GM23338 (cell line): ENCODE results near the gene MYO1C. TPM values are rescaled to one million over a fixed set of nuclear protein-coding genes. Genes with fewer than 3 reads are reported as not detected.
"Not testable (repeated sequence)": the region's sequence is repeated elsewhere in the genome, so short reads cannot be mapped to it uniquely, and the experiment has no call there.

Experiments used
- ATAC-seq: fragments of 200-7000 bp; cut with Tn5 transposase; 3 replicates; pipeline ENCODE4 v1.9.1; 2020
- DNase-seq: peaks from one replicate; pipeline ENCODE4 v3.0.0-alpha.2; 2015; ENCODE audit warnings: low spot score
- H2AFZ ChIP-seq: fragments of 200-600 bp; sonication (generic); 2 replicates; pipeline ENCODE4 v1.8.0; 2016; ENCODE audit warnings: antibody characterized with exemption, mild to moderate bottlenecking, moderate library complexity
- H3F3A ChIP-seq: fragments of 200-600 bp; sonication (generic); replicated peaks from 2 replicates; pipeline ENCODE4 v1.8.0; 2017; ENCODE audit warnings: antibody characterized with exemption, mixed run types, low read depth
- H3K27ac ChIP-seq: fragments of 200-600 bp; sonication (generic); 2 replicates; pipeline ENCODE4 v1.6.1; 2016; ENCODE audit warnings: low read depth
- H3K27me3 ChIP-seq: fragments of 200-600 bp; sonication (generic); 2 replicates; pipeline ENCODE4 v1.8.0; 2016; ENCODE audit warnings: mild to moderate bottlenecking, mixed run types, moderate library complexity; ENCODE audit not compliant: insufficient read depth
- H3K36me3 ChIP-seq: fragments of 200-600 bp; sonication (generic); 2 replicates; pipeline ENCODE4 v1.8.0; 2016; ENCODE audit warnings: mild to moderate bottlenecking; ENCODE audit not compliant: insufficient read depth
- H3K4me1 ChIP-seq: fragments of 200-600 bp; sonication (generic); 2 replicates; pipeline ENCODE4 v1.8.0; 2016; ENCODE audit warnings: mild to moderate bottlenecking, moderate library complexity; ENCODE audit not compliant: insufficient read depth
- H3K4me2 ChIP-seq: fragments of 200-600 bp; sonication (generic); 2 replicates; pipeline ENCODE4 v1.7.1; 2017; ENCODE audit warnings: mixed run types
- H3K4me3 ChIP-seq: fragments of 200-600 bp; sonication (generic); 2 replicates; pipeline ENCODE4 v1.6.1; 2016; ENCODE audit warnings: mixed run types
- H3K79me2 ChIP-seq: fragments of 200-600 bp; sonication (generic); replicated peaks from 2 replicates; pipeline ENCODE4 v1.8.0; 2017; ENCODE audit warnings: mild to moderate bottlenecking; ENCODE audit not compliant: insufficient read depth
- H3K9me2 ChIP-seq: fragments of 200-600 bp; sonication (generic); 2 replicates; pipeline ENCODE4 v1.8.0; 2017; ENCODE audit not compliant: insufficient read depth
- H4K20me1 ChIP-seq: fragments of 200-600 bp; sonication (generic); replicated peaks from 2 replicates; pipeline ENCODE4 v1.8.0; 2017; ENCODE audit warnings: mild to moderate bottlenecking; ENCODE audit not compliant: insufficient read depth
- H3K27ac Mint-ChIP-seq: 2 replicates; pipeline ENCODE4 v1.8.0; 2020; ENCODE audit warnings: inconsistent platforms, mild to moderate bottlenecking, moderate library complexity, mixed read lengths
- H3K27me3 Mint-ChIP-seq: 3 replicates; pipeline ENCODE4 v1.8.0; 2022; ENCODE audit warnings: low read depth, mild to moderate bottlenecking, moderate library complexity, mixed read lengths, inconsistent platforms; ENCODE audit not compliant: insufficient read depth, poor library complexity
- H3K36me3 Mint-ChIP-seq: 3 replicates; pipeline ENCODE4 v1.8.0; 2021; ENCODE audit warnings: low read depth, mild to moderate bottlenecking, inconsistent platforms, moderate library complexity, mixed read lengths
- H3K4me1 Mint-ChIP-seq: 3 replicates; pipeline ENCODE4 v1.8.0; 2020; ENCODE audit warnings: mild to moderate bottlenecking, inconsistent platforms, mixed read lengths
- H3K4me3 Mint-ChIP-seq: 3 replicates; pipeline ENCODE4 v1.8.0; 2021; ENCODE audit warnings: moderate library complexity, mild to moderate bottlenecking, inconsistent platforms, mixed read lengths
- H3K9me3 Mint-ChIP-seq: 3 replicates; pipeline ENCODE4 v1.8.0; 2020; ENCODE audit warnings: moderate library complexity, mild to moderate bottlenecking, inconsistent platforms, mixed read lengths
- CREB1 ChIP-seq: fragments of 250-450 bp; sonication (Bioruptor Pico); IDR thresholded peaks from 2 replicates; pipeline ENCODE4 v1.5.0; 2020; ENCODE audit warnings: low read depth, mild to moderate bottlenecking, moderate library complexity
- CTCF ChIP-seq, 2 experiments: fragments of 200-600 bp in 1 of 2; sonication (generic) in 1 of 2; conservative IDR thresholded peaks; 2 replicates each; pipeline versions ENCODE4 v1.5.1 to v1.6.1; 2016 to 2017; ENCODE audit warnings: antibody characterized with exemption in 2 of 2, low read depth in 2 of 2, mild to moderate bottlenecking in 2 of 2, moderate library complexity in 1 of 2
- ETS1 ChIP-seq: IDR thresholded peaks from 2 replicates; pipeline ENCODE4 v1.6.1; 2016; ENCODE audit warnings: antibody characterized with exemption
- EZH2 ChIP-seq: fragments of 200-600 bp; sonication (generic); IDR thresholded peaks from one replicate; pipeline ENCODE4 v1.8.0; 2017; ENCODE audit warnings: antibody characterized with exemption, mild to moderate bottlenecking, low read depth; ENCODE audit not compliant: unreplicated experiment
- EZH2phosphoT487 ChIP-seq: fragments of 200-600 bp; sonication (generic); IDR thresholded peaks from one replicate; pipeline ENCODE4 v1.8.1; 2018; ENCODE audit warnings: antibody characterized with exemption; ENCODE audit not compliant: unreplicated experiment
- NANOG ChIP-seq: IDR thresholded peaks from 2 replicates; pipeline ENCODE4 v1.6.1; 2016; ENCODE audit warnings: antibody characterized with exemption, borderline replicate concordance
- POLR2AphosphoS5 ChIP-seq: IDR thresholded peaks from 2 replicates; pipeline ENCODE4 v1.6.1; 2016; ENCODE audit warnings: antibody characterized with exemption, low read depth
- STAT1 ChIP-seq: IDR thresholded peaks from one replicate; pipeline ENCODE4 v1.6.1; 2016; ENCODE audit warnings: antibody characterized with exemption; ENCODE audit not compliant: unreplicated experiment
- ZNF114 ChIP-seq: fragments of 250-450 bp; sonication (Bioruptor Pico); IDR thresholded peaks from 2 replicates; pipeline ENCODE4 v1.5.0; 2020; ENCODE audit warnings: mild to moderate bottlenecking, moderate library complexity
- ZNF331 ChIP-seq: fragments of 250-450 bp; sonication (Bioruptor Pico); IDR thresholded peaks from 2 replicates; pipeline ENCODE4 v1.5.0; 2020; ENCODE audit warnings: low read depth, mild to moderate bottlenecking, moderate library complexity
- ZNF462 ChIP-seq: fragments of 250-450 bp; sonication (Bioruptor Pico); IDR thresholded peaks from 2 replicates; pipeline ENCODE4 v1.5.0; 2020; ENCODE audit warnings: mild to moderate bottlenecking, moderate library complexity
- polyA plus RNA-seq: library from polyadenylated mRNA; unstranded; fragments of >200 nt; fragmentation: Nextera tagmentation; extraction: Ambion mirVana; gene quantifications from 2 replicates; pipeline ENCODE4 v1.2.1, GENCODE V29; 2016
- total RNA-seq: library from RNA; depleted of rRNA; stranded (reverse); fragments of >200 nt; shearing (Covaris generic); gene quantifications from 2 replicates; pipeline ENCODE4 v1.2.3, GENCODE V29; 2014

Gene MYO1C
- total and polyA plus RNA-seq, 2 experiments from 2014 or later: 13.9 to 35.2 TPM

- not testable (repeated sequence) for H3K27me3 ChIP-seq, DNase-seq, H2AFZ ChIP-seq, H3K9me3 Mint-ChIP-seq, H3F3A ChIP-seq, H3K27ac ChIP-seq, H3K36me3 ChIP-seq, H3K4me3 ChIP-seq, H3K27me3 Mint-ChIP-seq, H3K9me2 ChIP-seq, H3K4me2 ChIP-seq, ATAC-seq, H3K27ac Mint-ChIP-seq, H3K4me1 ChIP-seq
- Mint-ChIP-seq H3K36me3 (peaks cover 29% of the 10 kb centered on the region), H3K4me1 (peaks cover 20% of the 10 kb centered on the region), H3K4me3 (peak overlapping the region; percentile 45; the same call in 1 of the 3 replicates)
- peaks cover 48% of the 10 kb centered on the region for H4K20me1 ChIP-seq
- peaks cover 72% of the 10 kb centered on the region for H3K79me2 ChIP-seq
Observed at GRCh38 chr17:1453694-1454093, 38.8 kb downstream of the MYO1C start.

GRCh38 chr17:1452836-1453235 is 39.6 kb downstream of the MYO1C start:
- H3K4me2 ChIP-seq: no peak overlapping the region
- ATAC-seq: no peak
- H3K4me3 ChIP-seq: no peak overlapping the region
- no peaks in the 10 kb centered on the region for H3K27me3 ChIP-seq
- H3K27me3 Mint-ChIP-seq: peaks cover 10% of the 10 kb centered on the region
- H3K27ac ChIP-seq: peak overlapping the region; percentile 50
- peaks cover 80% of the 10 kb centered on the region for H3K79me2 ChIP-seq
- H3K4me1 ChIP-seq: peaks cover 9% of the 10 kb centered on the region
- no peak overlapping the region for H3K4me3 Mint-ChIP-seq
- peaks cover 5% of the 10 kb centered on the region for H3K36me3 ChIP-seq
- H3K9me3 Mint-ChIP-seq: no peaks in the 10 kb centered on the region
- peaks cover 20% of the 10 kb centered on the region for H3K4me1 Mint-ChIP-seq
- no peak for DNase-seq
- no peaks in the 10 kb centered on the region for H3K9me2 ChIP-seq
- H3K36me3 Mint-ChIP-seq: peaks cover 29% of the 10 kb centered on the region
- no peak overlapping the region for H3K27ac Mint-ChIP-seq
- H4K20me1 ChIP-seq: peaks cover 56% of the 10 kb centered on the region
- peaks cover 10% of the 10 kb centered on the region; the same call in 1 of the 2 replicates for H3F3A ChIP-seq
- no peak overlapping the region for H2AFZ ChIP-seq
- TF ChIP-seq EZH2phosphoT487 (no peak), ETS1 (no peak), EZH2 (no peak), POLR2AphosphoS5 (no peak), ZNF331 (CRISPR knock-in tag) (no peak), ZNF462 (CRISPR knock-in tag) (no peak), CREB1 (CRISPR knock-in tag) (no peak), STAT1 (no peak), CTCF (conservative IDR thresholded peaks at IDR 0.05; ENCODE audit: low read depth in 2 of 2) (no peak), NANOG (no peak), ZNF114 (CRISPR knock-in tag) (no peak)
